ENCODE measurements around the gene WDR91. TPM values are rescaled to one million over a fixed set of nuclear protein-coding genes. Genes with fewer than 3 reads are reported as not detected.

WDR91 gene
- total RNA-seq, 4 donors from 2014 or later, result 18.7 to 37.1 (median 30.0) TPM

- Histone ChIP-seq H3K9me3 (peaks cover 0 to 25% (median 0%) of the 10 kb centered on the region in 3 donors), H3K36me3 (peaks cover 0 to 95% of the 10 kb centered on the region in 2 donors), H3K27ac (no peak overlapping the region), H3K27me3 (no peaks in the 10 kb centered on the region), H3K4me1 (peaks cover 0 to 18% (median 3%) of the 10 kb centered on the region in 3 donors), H3K4me3 (no peak overlapping the region)
- TF ChIP-seq CTCF (IDR thresholded peaks at IDR 0.05) (no peak), POLR2AphosphoS5 (IDR thresholded peaks at IDR 0.05) (no peak), POLR2A (IDR thresholded peaks at IDR 0.05) (no peak), EP300 (IDR thresholded peaks at IDR 0.05) (no peak)
- WGBS, 2 donors (ENCODE audit: low coverage in 1 of 2), result 93% methylated on average over 2 of the region's 3 CpGs; no CpG with 5 or more reads in 1 of the 2 donors
- ATAC-seq, result no peak
Measured at GRCh38 chr7:135186261-135186540, 25.1 kb downstream of the WDR91 start.

- H3K9me3 ChIP-seq, result peaks cover 0 to 31% (median 0%) of the 10 kb centered on the region in 3 donors
- WGBS, 2 donors (ENCODE audit: low coverage in 1 of 2), result 92% methylated on average over 5 of the region's 7 CpGs; no CpG with 5 or more reads in 1 of the 2 donors
- peaks cover 0 to 95% of the 10 kb centered on the region in 2 donors for H3K36me3 ChIP-seq
- no peak overlapping the region for H3K4me3 ChIP-seq
- TF ChIP-seq POLR2A (IDR thresholded peaks at IDR 0.05) (no peak), POLR2AphosphoS5 (IDR thresholded peaks at IDR 0.05) (no peak), EP300 (IDR thresholded peaks at IDR 0.05) (no peak), CTCF (IDR thresholded peaks at IDR 0.05) (no peak)
- H3K27me3 ChIP-seq, result no peaks in the 10 kb centered on the region
- no peak overlapping the region for H3K27ac ChIP-seq
- H3K4me1 ChIP-seq, result peaks cover 0 to 18% (median 3%) of the 10 kb centered on the region in 3 donors
- ATAC-seq, result no peak
Measured at GRCh38 chr7:135185471-135186260, 25.7 kb downstream of the WDR91 start.

- H3K27me3 ChIP-seq, result no peaks in the 10 kb centered on the region
- H3K27ac ChIP-seq, result no peak overlapping the region
- peaks cover 0 to 94% of the 10 kb centered on the region in 2 donors for H3K36me3 ChIP-seq
- no peak overlapping the region for H3K4me3 ChIP-seq
- 89% methylated on average over 1 of the region's 5 CpGs; no CpG with 5 or more reads in 1 of the 2 donors for WGBS, 2 donors (ENCODE audit: low coverage in 1 of 2)
- TF ChIP-seq POLR2AphosphoS5 (IDR thresholded peaks at IDR 0.05) (no peak), EP300 (IDR thresholded peaks at IDR 0.05) (no peak), CTCF (IDR thresholded peaks at IDR 0.05) (no peak), POLR2A (IDR thresholded peaks at IDR 0.05) (no peak)
- peaks cover 0 to 6% (median 2%) of the 10 kb centered on the region in 3 donors for H3K4me1 ChIP-seq
- H3K9me3 ChIP-seq, result peaks cover 0 to 44% (median 0%) of the 10 kb centered on the region in 3 donors
- no peak for ATAC-seq
Measured at GRCh38 chr7:135184254-135184841, 27.0 kb downstream of the WDR91 start.

- H3K27me3 ChIP-seq, result no peaks in the 10 kb centered on the region
- H3K9me3 ChIP-seq, result peaks cover 0 to 46% (median 0%) of the 10 kb centered on the region in 3 donors
- WGBS, 2 donors (ENCODE audit: low coverage in 1 of 2), result 94 to 98% methylated on average over 5 to 6 of the region's 7 CpGs
- no peak overlapping the region for H3K27ac ChIP-seq
- H3K36me3 ChIP-seq, result peaks cover 0 to 85% of the 10 kb centered on the region in 2 donors
- H3K4me1 ChIP-seq, result no peaks in the 10 kb centered on the region
- no peak overlapping the region for H3K4me3 ChIP-seq
- ATAC-seq, result no peak
- TF ChIP-seq EP300 (IDR thresholded peaks at IDR 0.05), result no peak
- no peak for TF ChIP-seq POLR2AphosphoS5 (IDR thresholded peaks at IDR 0.05)
- TF ChIP-seq POLR2A (IDR thresholded peaks at IDR 0.05), result no peak
- TF ChIP-seq CTCF (IDR thresholded peaks at IDR 0.05), result no peak
Measured at GRCh38 chr7:135183478-135183877, 27.8 kb downstream of the WDR91 start.

Measured in gastroesophageal sphincter (tissue), 4 donors.